ENCODE results near the gene HDHD3. TPM values are rescaled to one million over a fixed set of nuclear protein-coding genes. Genes with fewer than 3 reads are reported as not detected.

HDHD3 gene
- total RNA-seq, 1 donor from 2014 or later = 17.8 TPM

GRCh38 chr9:113364951-113365350 lies 11.8 kb downstream of the HDHD3 start:
- H3K4me3 Mint-ChIP-seq = no peak overlapping the region
- no peaks in the 10 kb centered on the region for H3K27me3 Mint-ChIP-seq
- peaks cover 12% of the 10 kb centered on the region for H3K36me3 Mint-ChIP-seq (ENCODE audit: low read depth)
- DNase-seq = no peak
- H3K27ac Mint-ChIP-seq = no peak overlapping the region
- H3K9me3 Mint-ChIP-seq = no peaks in the 10 kb centered on the region
- H3K4me1 Mint-ChIP-seq = peaks cover 13% of the 10 kb centered on the region
- intact Hi-C loops (cut with micrococcal nuclease) = no loop called here

- no peak for DNase-seq
- H3K27ac Mint-ChIP-seq = no peak overlapping the region
- intact Hi-C loops (cut with micrococcal nuclease) = no loop called here
- no peaks in the 10 kb centered on the region for H3K27me3 Mint-ChIP-seq
- no peaks in the 10 kb centered on the region for H3K9me3 Mint-ChIP-seq
- peaks cover 13% of the 10 kb centered on the region for H3K4me1 Mint-ChIP-seq
- no peak overlapping the region for H3K4me3 Mint-ChIP-seq
- H3K36me3 Mint-ChIP-seq (ENCODE audit: low read depth) = peaks cover 16% of the 10 kb centered on the region
Observed at GRCh38 chr9:113363336-113363735, 13.4 kb downstream of the HDHD3 start.

- Mint-ChIP-seq H3K4me1 (peaks cover 18% of the 10 kb centered on the region), H3K27me3 (no peaks in the 10 kb centered on the region)
Observed at GRCh38 chr9:113361304-113362018, 15.3 kb downstream of the HDHD3 start.

GRCh38 chr9:113360242-113360842 lies 16.4 kb downstream of the HDHD3 start:
- Mint-ChIP-seq H3K9me3 (no peaks in the 10 kb centered on the region), H3K36me3 (ENCODE audit: low read depth) (peaks cover 23% of the 10 kb centered on the region), H3K27me3 (no peaks in the 10 kb centered on the region), H3K27ac (no peak overlapping the region), H3K4me3 (no peak overlapping the region), H3K4me1 (peaks cover 18% of the 10 kb centered on the region)
- no peak for DNase-seq
- intact Hi-C loops (cut with micrococcal nuclease) = no loop called here

More at GRCh38 chr9:113361304-113362018, 15.3 kb downstream of the HDHD3 start:
- intact Hi-C loops (cut with micrococcal nuclease) = loop anchor here (1.0 kb wide), 1 partner anchor 10 kb away; no protein-coding TSS in a partner anchor
- H3K27ac Mint-ChIP-seq = peak overlapping the region; percentile 71
- no peaks in the 10 kb centered on the region for H3K9me3 Mint-ChIP-seq
- DNase-seq = no peak
- H3K4me3 Mint-ChIP-seq = no peak overlapping the region
- H3K36me3 Mint-ChIP-seq (ENCODE audit: low read depth) = peaks cover 22% of the 10 kb centered on the region

- no peaks in the 10 kb centered on the region for H3K9me3 Mint-ChIP-seq
- H3K4me1 Mint-ChIP-seq = peaks cover 18% of the 10 kb centered on the region
- peaks cover 23% of the 10 kb centered on the region for H3K36me3 Mint-ChIP-seq (ENCODE audit: low read depth)
- intact Hi-C loops (cut with micrococcal nuclease) = no loop called here
- no peak for DNase-seq
- H3K27ac Mint-ChIP-seq = no peak overlapping the region
- H3K4me3 Mint-ChIP-seq = no peak overlapping the region
- no peaks in the 10 kb centered on the region for H3K27me3 Mint-ChIP-seq
Observed at GRCh38 chr9:113359385-113359784, 17.4 kb downstream of the HDHD3 start.

GRCh38 chr9:113356686-113357292 lies 20.0 kb downstream of the HDHD3 start:
- peaks cover 25% of the 10 kb centered on the region for H3K36me3 Mint-ChIP-seq (ENCODE audit: low read depth)
- H3K9me3 Mint-ChIP-seq = no peaks in the 10 kb centered on the region
- no peak overlapping the region for H3K4me3 Mint-ChIP-seq
- no peak for DNase-seq
- peak overlapping the region; percentile 42 for H3K27ac Mint-ChIP-seq
- intact Hi-C loops (cut with micrococcal nuclease) = no loop called here
- no peaks in the 10 kb centered on the region for H3K27me3 Mint-ChIP-seq
- peaks cover 26% of the 10 kb centered on the region for H3K4me1 Mint-ChIP-seq

- intact Hi-C loops (cut with micrococcal nuclease) = no loop called here
Observed at GRCh38 chr9:113355040-113355596, 21.7 kb downstream of the HDHD3 start.

GRCh38 chr9:113352411-113352810 lies 24.4 kb downstream of the HDHD3 start:
- Mint-ChIP-seq H3K4me3 (no peak overlapping the region), H3K9me3 (no peaks in the 10 kb centered on the region), H3K4me1 (peaks cover 44% of the 10 kb centered on the region), H3K27ac (peak overlapping the region; percentile 51), H3K36me3 (ENCODE audit: low read depth) (peaks cover 11% of the 10 kb centered on the region), H3K27me3 (no peaks in the 10 kb centered on the region)
- intact Hi-C loops (cut with micrococcal nuclease) = no loop called here
- no peak for DNase-seq

More at GRCh38 chr9:113355040-113355596, 21.7 kb downstream of the HDHD3 start:
- no peak overlapping the region for H3K27ac Mint-ChIP-seq
- H3K27me3 Mint-ChIP-seq = no peaks in the 10 kb centered on the region
- no peaks in the 10 kb centered on the region for H3K9me3 Mint-ChIP-seq
- H3K4me3 Mint-ChIP-seq = no peak overlapping the region
- peaks cover 17% of the 10 kb centered on the region for H3K36me3 Mint-ChIP-seq (ENCODE audit: low read depth)
- DNase-seq = no peak
- H3K4me1 Mint-ChIP-seq = peaks cover 30% of the 10 kb centered on the region

GRCh38 chr9:113352006-113352405 lies 24.8 kb downstream of the HDHD3 start:
- Mint-ChIP-seq H3K4me3 (no peak overlapping the region), H3K27me3 (no peaks in the 10 kb centered on the region), H3K4me1 (peaks cover 48% of the 10 kb centered on the region), H3K27ac (peak overlapping the region; percentile 51), H3K36me3 (ENCODE audit: low read depth) (peaks cover 11% of the 10 kb centered on the region), H3K9me3 (no peaks in the 10 kb centered on the region)
- intact Hi-C loops (cut with micrococcal nuclease) = no loop called here
- DNase-seq = no peak

GRCh38 chr9:113350937-113351336 lies 25.8 kb downstream of the HDHD3 start:
- Mint-ChIP-seq H3K4me1 (peaks cover 45% of the 10 kb centered on the region), H3K27ac (peak overlapping the region; percentile 90), H3K4me3 (peak overlapping the region; percentile 89), H3K9me3 (no peaks in the 10 kb centered on the region), H3K36me3 (ENCODE audit: low read depth) (peaks cover 4% of the 10 kb centered on the region), H3K27me3 (no peaks in the 10 kb centered on the region)
- intact Hi-C loops (cut with micrococcal nuclease) = loop anchor here (1.0 to 2.0 kb wide), 7 partner anchors 10 to 166 kb away; partner anchors contain the start of genes ALAD, C9orf43, CDC26 and POLE3
- peak; percentile 88 for DNase-seq

- peak overlapping the region; percentile 89 for H3K4me3 Mint-ChIP-seq
- H3K36me3 Mint-ChIP-seq (ENCODE audit: low read depth) = peaks cover 4% of the 10 kb centered on the region
- peak overlapping the region; percentile 90 for H3K27ac Mint-ChIP-seq
- H3K9me3 Mint-ChIP-seq = no peaks in the 10 kb centered on the region
- H3K27me3 Mint-ChIP-seq = no peaks in the 10 kb centered on the region
- DNase-seq = peak; percentile 78
- H3K4me1 Mint-ChIP-seq = peaks cover 53% of the 10 kb centered on the region
- intact Hi-C loops (cut with micrococcal nuclease) = loop anchor here (1.0 to 2.0 kb wide), 3 partner anchors 10 to 167 kb away; partner anchors contain the start of genes CDC26, PRPF4 and WDR31
Observed at GRCh38 chr9:113350107-113350661, 26.6 kb downstream of the HDHD3 start.

- DNase-seq = peak; percentile 87
- peaks cover 56% of the 10 kb centered on the region for H3K4me1 Mint-ChIP-seq
- H3K27ac Mint-ChIP-seq = peak within 1 kb of the TSS; percentile 90
- H3K36me3 Mint-ChIP-seq (ENCODE audit: low read depth) = peaks cover 4% of the 10 kb centered on the region
- H3K4me3 Mint-ChIP-seq = peak within 1 kb of the TSS; percentile 89
- no peaks in the 10 kb centered on the region for H3K27me3 Mint-ChIP-seq
- intact Hi-C loops (cut with micrococcal nuclease) = loop anchor here (1.0 to 5.0 kb wide), 4 partner anchors 9 to 167 kb away; partner anchors contain the start of genes CDC26, PRPF4 and WDR31
- H3K9me3 Mint-ChIP-seq = no peaks in the 10 kb centered on the region
Observed at GRCh38 chr9:113349445-113350094, 27.2 kb downstream of the HDHD3 start, which contains the start of gene BSPRY. Gene BSPRY, plus strand, starts transcription at chr9:113349541. Its CDS starts 39 bp downstream, at chr9:113349580.

GRCh38 chr9:113349066-113349444 lies 27.7 kb downstream of the HDHD3 start:
- Mint-ChIP-seq H3K4me3 (peak overlapping the region; percentile 75), H3K27me3 (no peaks in the 10 kb centered on the region), H3K36me3 (ENCODE audit: low read depth) (peaks cover 4% of the 10 kb centered on the region), H3K27ac (peak overlapping the region; percentile 81), H3K4me1 (peaks cover 56% of the 10 kb centered on the region), H3K9me3 (no peaks in the 10 kb centered on the region)
- intact Hi-C loops (cut with micrococcal nuclease) = loop anchor here (5.0 kb wide), 1 partner anchor 37 kb away; no protein-coding TSS in a partner anchor
- DNase-seq = no peak

Data from activated CD4-positive, alpha-beta T cell treated with anti-CD3 and anti-CD28 coated beads, Interleukin-2, amount 10 ng/mL, durations not matched to agents 24 days and 14 days (primary cell).